Measurements from ENCODE around the gene AGBL4.

DNA sequence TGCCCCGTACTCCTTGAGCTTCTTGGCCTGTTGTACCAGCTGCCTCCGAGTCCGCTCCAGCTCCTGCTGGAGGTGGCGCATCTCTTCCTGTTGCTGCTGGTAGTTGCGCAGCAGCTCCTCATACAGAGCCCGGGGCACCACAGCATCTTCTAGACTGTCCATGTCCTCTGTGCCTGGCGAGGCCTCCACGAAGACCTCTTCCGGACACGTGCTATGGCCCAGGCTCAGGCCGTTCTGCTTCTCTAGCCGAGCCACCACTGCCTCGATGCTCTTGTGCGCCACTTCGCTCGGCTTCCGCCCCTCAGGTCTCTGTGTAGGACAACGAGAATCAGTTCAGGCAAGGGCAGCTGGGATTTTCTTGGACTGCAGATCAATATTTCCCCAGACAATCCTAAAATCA, 1264.8 kb downstream of the AGBL4 start:
- TF ChIP-seq, protein P1, sequence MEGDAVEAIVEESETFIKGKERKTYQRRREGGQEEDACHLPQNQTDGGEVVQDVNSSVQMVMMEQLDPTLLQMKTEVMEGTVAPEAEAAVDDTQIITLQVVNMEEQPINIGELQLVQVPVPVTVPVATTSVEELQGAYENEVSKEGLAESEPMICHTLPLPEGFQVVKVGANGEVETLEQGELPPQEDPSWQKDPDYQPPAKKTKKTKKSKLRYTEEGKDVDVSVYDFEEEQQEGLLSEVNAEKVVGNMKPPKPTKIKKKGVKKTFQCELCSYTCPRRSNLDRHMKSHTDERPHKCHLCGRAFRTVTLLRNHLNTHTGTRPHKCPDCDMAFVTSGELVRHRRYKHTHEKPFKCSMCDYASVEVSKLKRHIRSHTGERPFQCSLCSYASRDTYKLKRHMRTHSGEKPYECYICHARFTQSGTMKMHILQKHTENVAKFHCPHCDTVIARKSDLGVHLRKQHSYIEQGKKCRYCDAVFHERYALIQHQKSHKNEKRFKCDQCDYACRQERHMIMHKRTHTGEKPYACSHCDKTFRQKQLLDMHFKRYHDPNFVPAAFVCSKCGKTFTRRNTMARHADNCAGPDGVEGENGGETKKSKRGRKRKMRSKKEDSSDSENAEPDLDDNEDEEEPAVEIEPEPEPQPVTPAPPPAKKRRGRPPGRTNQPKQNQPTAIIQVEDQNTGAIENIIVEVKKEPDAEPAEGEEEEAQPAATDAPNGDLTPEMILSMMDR (conservative IDR thresholded peaks at IDR 0.05; ENCODE audit: low read depth, low read length), result no peak
- TF ChIP-seq, protein P2, sequence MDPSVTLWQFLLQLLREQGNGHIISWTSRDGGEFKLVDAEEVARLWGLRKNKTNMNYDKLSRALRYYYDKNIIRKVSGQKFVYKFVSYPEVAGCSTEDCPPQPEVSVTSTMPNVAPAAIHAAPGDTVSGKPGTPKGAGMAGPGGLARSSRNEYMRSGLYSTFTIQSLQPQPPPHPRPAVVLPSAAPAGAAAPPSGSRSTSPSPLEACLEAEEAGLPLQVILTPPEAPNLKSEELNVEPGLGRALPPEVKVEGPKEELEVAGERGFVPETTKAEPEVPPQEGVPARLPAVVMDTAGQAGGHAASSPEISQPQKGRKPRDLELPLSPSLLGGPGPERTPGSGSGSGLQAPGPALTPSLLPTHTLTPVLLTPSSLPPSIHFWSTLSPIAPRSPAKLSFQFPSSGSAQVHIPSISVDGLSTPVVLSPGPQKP (IDR thresholded peaks at IDR 0.05; ENCODE audit: borderline replicate concordance, low read depth, low read length), result no peak
- no peak for TF ChIP-seq RCOR1 (IDR thresholded peaks at IDR 0.05; ENCODE audit: insufficient replicate concordance, low read length)
- TF ChIP-seq SMC3 (IDR thresholded peaks at IDR 0.05; ENCODE audit: low read depth, low read length), result no peak
- TF ChIP-seq POLR2A (IDR thresholded peaks at IDR 0.05; ENCODE audit: low read depth, low read length), result no peak
- TF ChIP-seq MAZ (IDR thresholded peaks at IDR 0.05; ENCODE audit: borderline replicate concordance, low read depth, low read length), result no peak
- TF ChIP-seq RAD21 (IDR thresholded peaks at IDR 0.05; ENCODE audit: low read length), result no peak
- no peak for TF ChIP-seq CHD1 (IDR thresholded peaks at IDR 0.05; ENCODE audit: low read depth, low read length)
- no peak for TF ChIP-seq MXI1 (IDR thresholded peaks at IDR 0.05; ENCODE audit: borderline replicate concordance, low read depth, low read length)
